HUES64 (cell line): Measurements from ENCODE around the gene BDKRB1.

Source experiments
- H3K27ac ChIP-seq: 2 replicates; pipeline ENCODE4 v1.7.0; 2013; ENCODE audit warnings: low read depth, low read length, inconsistent platforms
- H3K27me3 ChIP-seq: 2 replicates; pipeline ENCODE4 v1.6.1; 2013; ENCODE audit warnings: mild to moderate bottlenecking, low read length; ENCODE audit not compliant: insufficient read depth
- H3K36me3 ChIP-seq: 2 replicates; pipeline ENCODE4 v1.6.1; 2013; ENCODE audit warnings: mild to moderate bottlenecking, low read length; ENCODE audit not compliant: insufficient read depth
- H3K4me1 ChIP-seq: 2 replicates; pipeline ENCODE4 v1.6.1; 2013; ENCODE audit warnings: mild to moderate bottlenecking, low read length, moderate library complexity; ENCODE audit not compliant: insufficient read depth
- H3K4me3 ChIP-seq: 2 replicates; pipeline ENCODE4 v1.5.1; 2013; ENCODE audit warnings: mild to moderate bottlenecking, low read length, moderate library complexity
- H3K9ac ChIP-seq: 2 replicates; pipeline ENCODE4 v1.6.1; 2013; ENCODE audit warnings: mild to moderate bottlenecking, low read depth, low read length
- H3K9me3 ChIP-seq: 2 replicates; pipeline ENCODE4 v1.6.1; 2013; ENCODE audit warnings: low read depth, low read length; ENCODE audit not compliant: insufficient read depth
- WGBS: fragments of 150-250, 120-280 bp; methylation state at CpG from one replicate; pipeline ENCODE4 v1.1.7; 2013; ENCODE audit warnings: missing lambda C conversion rate; 5-methylcytosine and 5-hydroxymethylcytosine counted together

Gene BDKRB1

GRCh38 chr14:96261772-96262655, 6.0 kb downstream of the BDKRB1 start:
- peaks cover 3% of the 10 kb centered on the region; the same call in 1 of the 2 replicates for H3K9me3 ChIP-seq
- no peak overlapping the region for H3K27ac ChIP-seq
- no peaks in the 10 kb centered on the region for H3K36me3 ChIP-seq
- no peaks in the 10 kb centered on the region for H3K27me3 ChIP-seq
- WGBS = 93% methylated on average over 16 of the region's 16 CpGs
- no peak overlapping the region for H3K9ac ChIP-seq
- H3K4me3 ChIP-seq = no peak overlapping the region
- no peaks in the 10 kb centered on the region for H3K4me1 ChIP-seq

DNA sequence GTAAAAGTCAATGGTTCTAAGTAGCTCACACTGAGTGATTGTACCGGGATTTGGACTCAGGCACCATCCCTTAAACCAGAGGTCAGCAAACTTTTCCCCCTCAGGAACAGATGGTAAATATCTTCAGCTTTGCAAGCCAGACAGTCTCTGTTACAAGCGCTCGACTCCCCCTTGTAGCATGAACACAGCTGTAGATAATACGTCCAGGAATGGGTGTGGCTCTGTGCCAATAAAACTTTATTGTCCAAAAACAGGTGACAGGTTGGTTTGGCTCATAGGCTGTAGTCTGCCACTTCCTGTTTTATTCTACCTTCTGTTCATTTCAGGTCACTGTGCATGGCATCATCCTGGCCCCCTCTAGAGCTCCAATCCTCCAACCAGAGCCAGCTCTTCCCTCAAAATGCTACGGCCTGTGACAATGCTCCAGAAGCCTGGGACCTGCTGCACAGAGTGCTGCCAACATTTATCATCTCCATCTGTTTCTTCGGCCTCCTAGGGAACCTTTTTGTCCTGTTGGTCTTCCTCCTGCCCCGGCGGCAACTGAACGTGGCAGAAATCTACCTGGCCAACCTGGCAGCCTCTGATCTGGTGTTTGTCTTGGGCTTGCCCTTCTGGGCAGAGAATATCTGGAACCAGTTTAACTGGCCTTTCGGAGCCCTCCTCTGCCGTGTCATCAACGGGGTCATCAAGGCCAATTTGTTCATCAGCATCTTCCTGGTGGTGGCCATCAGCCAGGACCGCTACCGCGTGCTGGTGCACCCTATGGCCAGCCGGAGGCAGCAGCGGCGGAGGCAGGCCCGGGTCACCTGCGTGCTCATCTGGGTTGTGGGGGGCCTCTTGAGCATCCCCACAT, 7.6 kb downstream of the BDKRB1 start:
- Histone ChIP-seq H3K36me3 (no peaks in the 10 kb centered on the region), H3K4me3 (no peak overlapping the region), H3K27ac (no peak overlapping the region), H3K27me3 (no peaks in the 10 kb centered on the region), H3K9ac (no peak overlapping the region), H3K9me3 (peaks cover 3% of the 10 kb centered on the region; the same call in 1 of the 2 replicates), H3K4me1 (no peaks in the 10 kb centered on the region)
- 92% methylated on average over 20 of the region's 20 CpGs for WGBS

GRCh38 chr14:96264200-96264553, 8.2 kb downstream of the BDKRB1 start:
- peaks cover 3% of the 10 kb centered on the region; the same call in 1 of the 2 replicates for H3K9me3 ChIP-seq
- H3K27me3 ChIP-seq = no peaks in the 10 kb centered on the region
- no peak overlapping the region for H3K9ac ChIP-seq
- no peak overlapping the region for H3K4me3 ChIP-seq
- no peaks in the 10 kb centered on the region for H3K36me3 ChIP-seq
- H3K4me1 ChIP-seq = no peaks in the 10 kb centered on the region
- H3K27ac ChIP-seq = no peak overlapping the region
- WGBS = 95% methylated on average over 14 of the region's 14 CpGs

- WGBS = 73% methylated on average over 3 of the region's 3 CpGs
- H3K27ac ChIP-seq = no peak overlapping the region
- no peaks in the 10 kb centered on the region for H3K36me3 ChIP-seq
- no peak overlapping the region for H3K4me3 ChIP-seq
- no peak overlapping the region for H3K9ac ChIP-seq
- H3K9me3 ChIP-seq = 0 out of 2 replicates have a peak, but pooled peaks cover under 1% of the 10 kb centered on the region
- H3K27me3 ChIP-seq = no peaks in the 10 kb centered on the region
- no peaks in the 10 kb centered on the region for H3K4me1 ChIP-seq
These were observed 8.8 kb downstream of the BDKRB1 start for GRCh38 chr14:96264853-96265252.

DNA sequence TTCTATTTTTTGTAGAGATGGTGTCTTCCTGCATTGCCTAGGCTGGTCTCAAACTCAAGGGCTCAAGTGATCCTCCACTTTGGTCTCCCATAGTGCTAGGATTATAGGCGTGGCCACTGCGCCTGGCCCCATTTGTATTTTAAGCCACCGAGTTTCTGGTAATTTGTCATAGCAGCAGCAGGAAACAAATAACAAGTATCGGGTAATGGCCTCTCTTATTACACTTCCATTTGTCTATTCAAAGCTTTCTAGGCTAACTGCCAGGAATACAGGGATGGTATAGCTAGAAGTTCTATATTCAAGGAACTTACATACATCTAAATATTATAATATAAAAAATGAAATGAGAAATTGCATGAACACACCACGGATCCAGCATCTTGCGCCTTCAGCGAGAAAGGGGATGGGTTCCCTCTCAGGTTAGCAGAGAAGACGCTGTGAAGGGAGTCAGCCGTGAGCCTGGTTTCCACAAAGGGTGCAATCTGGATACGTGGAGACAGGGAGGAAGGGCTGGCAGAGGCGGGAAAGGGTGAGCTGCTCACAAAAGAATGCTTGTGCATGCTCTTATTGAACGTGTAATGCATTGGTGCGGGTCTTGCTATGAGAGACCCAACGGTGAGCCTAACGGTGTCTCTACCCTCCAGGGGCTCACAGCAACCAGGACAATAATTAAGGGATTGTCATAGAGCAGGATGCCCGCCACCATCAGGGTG, 9.5 kb downstream of the BDKRB1 start:
- 91% methylated on average over 16 of the region's 16 CpGs for WGBS
- H3K9ac ChIP-seq = no peak overlapping the region
- H3K27me3 ChIP-seq = no peaks in the 10 kb centered on the region
- H3K27ac ChIP-seq = no peak overlapping the region
- no peak overlapping the region for H3K4me3 ChIP-seq
- no peaks in the 10 kb centered on the region for H3K4me1 ChIP-seq
- H3K9me3 ChIP-seq = no peaks in the 10 kb centered on the region
- no peaks in the 10 kb centered on the region for H3K36me3 ChIP-seq

DNA sequence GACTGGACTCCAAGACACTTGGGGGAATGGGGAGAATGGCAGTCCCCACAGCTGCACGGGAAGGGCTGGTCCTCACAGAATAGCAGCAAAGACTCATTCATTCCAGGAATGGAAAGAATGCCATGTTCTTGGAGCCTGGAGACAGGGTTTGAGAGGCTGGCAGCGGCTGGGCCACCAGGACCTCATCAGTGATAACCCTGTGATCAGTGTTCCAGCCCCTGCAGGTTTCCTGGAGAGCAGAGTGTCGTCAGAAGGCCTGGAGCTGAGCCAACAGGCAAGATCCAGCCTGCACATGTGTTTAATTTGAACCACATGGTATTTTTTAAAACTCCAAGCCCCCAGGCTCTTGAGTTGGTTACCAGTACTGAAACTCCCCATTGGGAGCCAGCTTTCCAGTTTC, 11.3 kb downstream of the BDKRB1 start:
- H3K4me3 ChIP-seq = no peak overlapping the region
- H3K9me3 ChIP-seq = peaks cover 7% of the 10 kb centered on the region; the same call in 1 of the 2 replicates
- H3K27ac ChIP-seq = no peak overlapping the region
- H3K27me3 ChIP-seq = no peaks in the 10 kb centered on the region
- H3K9ac ChIP-seq = no peak overlapping the region
- 84% methylated on average over 3 of the region's 3 CpGs for WGBS
- no peaks in the 10 kb centered on the region for H3K36me3 ChIP-seq
- H3K4me1 ChIP-seq = no peaks in the 10 kb centered on the region

DNA sequence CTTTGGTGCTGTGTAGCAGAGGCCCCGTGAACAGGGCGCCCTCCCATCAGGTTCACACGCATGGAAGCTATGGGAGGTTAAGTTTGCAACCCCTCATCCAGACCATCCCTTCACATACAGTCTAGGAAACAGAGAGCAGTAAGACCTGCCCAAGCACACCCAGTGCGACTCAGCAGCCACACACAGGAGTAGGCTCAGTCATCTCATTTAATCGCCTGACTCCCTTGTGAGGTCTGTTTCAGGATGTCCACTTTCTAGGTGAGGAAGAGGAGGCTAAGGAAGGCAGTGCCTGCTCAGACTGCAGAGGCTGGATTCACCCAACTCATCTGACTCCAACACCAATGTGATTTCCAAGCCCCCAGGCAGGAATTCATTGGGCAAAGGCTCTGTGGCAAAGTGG, 11.9 kb downstream of the BDKRB1 start:
- H3K4me1 ChIP-seq = no peaks in the 10 kb centered on the region
- H3K9ac ChIP-seq = no peak overlapping the region

DNA sequence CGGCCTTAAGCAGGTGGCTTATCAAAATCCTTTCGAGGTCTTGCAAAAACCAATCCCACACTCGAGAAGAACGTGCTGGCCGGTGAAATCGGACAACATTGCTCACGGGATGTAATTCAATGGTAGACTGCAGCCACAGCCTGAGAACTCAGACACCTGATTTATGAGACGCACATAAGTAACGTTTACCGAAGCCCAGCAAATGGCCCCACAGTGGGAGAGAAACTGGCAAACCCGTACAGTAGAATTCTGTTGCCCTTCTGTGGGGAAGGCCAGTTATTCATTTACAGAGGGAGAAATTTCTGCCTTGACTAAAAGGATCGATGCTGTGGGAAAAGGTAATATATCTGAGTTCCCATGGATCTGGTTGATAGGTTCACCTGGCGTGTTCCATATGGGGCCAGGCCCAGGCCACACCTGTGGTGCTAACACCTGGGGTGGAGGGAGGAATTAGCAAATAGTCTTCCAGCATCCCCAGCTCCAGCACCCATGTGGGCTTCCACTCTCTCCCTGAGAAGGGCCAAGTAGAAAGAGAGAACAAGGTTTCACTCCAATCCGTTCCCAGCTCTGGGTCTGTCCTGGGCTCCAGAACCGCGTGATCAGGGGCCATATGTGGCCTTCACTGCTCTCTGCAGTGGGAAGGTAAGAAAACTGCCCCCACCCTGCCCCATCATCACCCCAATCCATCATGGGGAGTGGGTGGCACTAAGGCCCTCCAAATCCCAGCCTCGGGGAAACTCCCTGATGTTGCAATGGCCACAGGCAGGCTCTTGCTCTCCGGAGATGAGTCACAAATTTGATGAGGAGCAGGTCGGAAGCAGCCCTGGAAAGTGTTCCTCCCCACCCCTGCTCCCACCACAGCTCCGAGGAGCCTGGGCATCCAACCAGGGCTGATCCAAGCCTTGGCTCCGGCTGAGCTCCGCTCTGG, 12.7 kb downstream of the BDKRB1 start:
- WGBS = 90% methylated on average over 22 of the region's 22 CpGs
- no peaks in the 10 kb centered on the region for H3K4me1 ChIP-seq
- no peaks in the 10 kb centered on the region for H3K36me3 ChIP-seq
- no peak overlapping the region for H3K27ac ChIP-seq
- H3K4me3 ChIP-seq = no peak overlapping the region
- H3K27me3 ChIP-seq = no peaks in the 10 kb centered on the region
- H3K9me3 ChIP-seq = peaks cover 14% of the 10 kb centered on the region; the same call in 1 of the 2 replicates
- no peak overlapping the region for H3K9ac ChIP-seq

More for the DNA sequence above, 11.9 kb downstream of the BDKRB1 start:
- WGBS = 96% methylated on average over 5 of the region's 5 CpGs
- no peaks in the 10 kb centered on the region for H3K27me3 ChIP-seq
- H3K9me3 ChIP-seq = peaks cover 13% of the 10 kb centered on the region; the same call in 1 of the 2 replicates
- H3K36me3 ChIP-seq = no peaks in the 10 kb centered on the region
- H3K27ac ChIP-seq = no peak overlapping the region
- no peak overlapping the region for H3K4me3 ChIP-seq

GRCh38 chr14:96269359-96269710, 13.3 kb downstream of the BDKRB1 start:
- WGBS = 91% methylated on average over 10 of the region's 10 CpGs
- peaks cover 14% of the 10 kb centered on the region; the same call in 1 of the 2 replicates for H3K9me3 ChIP-seq
- no peak overlapping the region for H3K4me3 ChIP-seq
- H3K27me3 ChIP-seq = no peaks in the 10 kb centered on the region
- no peaks in the 10 kb centered on the region for H3K36me3 ChIP-seq
- H3K9ac ChIP-seq = no peak overlapping the region
- H3K27ac ChIP-seq = no peak overlapping the region
- H3K4me1 ChIP-seq = no peaks in the 10 kb centered on the region
